GM23248 (cell line): Measurements from ENCODE around the gene NUP50.

Experiments used
- EZH2 ChIP-seq: fragments of 200-600 bp; sonication (generic); IDR thresholded peaks from 2 replicates; pipeline ENCODE4 v1.6.1; 2018; ENCODE audit warnings: antibody characterized with exemption, mild to moderate bottlenecking; ENCODE audit not compliant: insufficient read depth, poor library complexity, severe bottlenecking
- EZH2phosphoT487 ChIP-seq: fragments of 200-600 bp; sonication (generic); IDR thresholded peaks from 2 replicates; pipeline ENCODE4 v1.6.1; 2018; ENCODE audit warnings: antibody characterized with exemption, moderate library complexity, mild to moderate bottlenecking, low read depth; ENCODE audit not compliant: insufficient read depth

- TF ChIP-seq EZH2phosphoT487 = no peak
- TF ChIP-seq EZH2 = no peak
Measured at GRCh38 chr22:45144916-45145315, 18.8 kb upstream of the NUP50 start.
